ENCODE results near the gene AGBL4.

AGBL4 gene

GRCh38 chr1:49199564-49199963 is 824.2 kb downstream of the AGBL4 start:
- H3K27ac ChIP-seq, result no peak overlapping the region
- H3K9me3 ChIP-seq (replicated peaks in 1 of 11), result peaks cover 12 to 42% (median 22%) of the 10 kb centered on the region in 11 experiments
- no peaks in the 10 kb centered on the region for H4K20me1 ChIP-seq
- H3K4me1 ChIP-seq, result no peaks in the 10 kb centered on the region
- no peak for TF ChIP-seq Cebpa-rat (IDR thresholded peaks at IDR 0.05)
- no peaks in the 10 kb centered on the region for H3K27me3 ChIP-seq
- H3K9ac ChIP-seq, result no peak overlapping the region
- no peak overlapping the region for H3K4me3 ChIP-seq
- H3K4me2 ChIP-seq, result no peak overlapping the region
- no peaks in the 10 kb centered on the region for H3K36me3 ChIP-seq

GRCh38 chr1:49197081-49197480 is 826.7 kb downstream of the AGBL4 start:
- H3K27ac ChIP-seq, result no peak overlapping the region
- no peak overlapping the region for H3K4me3 ChIP-seq
- H4K20me1 ChIP-seq, result no peaks in the 10 kb centered on the region
- no peak overlapping the region for H3K9ac ChIP-seq
- TF ChIP-seq Cebpa-rat (IDR thresholded peaks at IDR 0.05), result no peak
- peaks cover 22 to 49% (median 28%) of the 10 kb centered on the region in 11 experiments for H3K9me3 ChIP-seq (replicated peaks in 1 of 11)
- H3K4me1 ChIP-seq, result no peaks in the 10 kb centered on the region
- no peak overlapping the region for H3K4me2 ChIP-seq
- no peaks in the 10 kb centered on the region for H3K36me3 ChIP-seq
- H3K27me3 ChIP-seq, result no peaks in the 10 kb centered on the region

GRCh38 chr1:49190138-49190537 is 833.6 kb downstream of the AGBL4 start:
- Histone ChIP-seq H4K20me1 (no peaks in the 10 kb centered on the region), H3K9ac (no peak overlapping the region), H3K27me3 (no peaks in the 10 kb centered on the region), H3K36me3 (no peaks in the 10 kb centered on the region), H3K9me3 (replicated peaks in 1 of 11) (peaks cover 9 to 30% (median 19%) of the 10 kb centered on the region in 11 experiments; a peak in 21 of 22 replicates), H3K4me1 (no peaks in the 10 kb centered on the region), H3K4me2 (no peak overlapping the region), H3K27ac (no peak overlapping the region), H3K4me3 (no peak overlapping the region)
- TF ChIP-seq Cebpa-rat (IDR thresholded peaks at IDR 0.05), result no peak

DNA sequence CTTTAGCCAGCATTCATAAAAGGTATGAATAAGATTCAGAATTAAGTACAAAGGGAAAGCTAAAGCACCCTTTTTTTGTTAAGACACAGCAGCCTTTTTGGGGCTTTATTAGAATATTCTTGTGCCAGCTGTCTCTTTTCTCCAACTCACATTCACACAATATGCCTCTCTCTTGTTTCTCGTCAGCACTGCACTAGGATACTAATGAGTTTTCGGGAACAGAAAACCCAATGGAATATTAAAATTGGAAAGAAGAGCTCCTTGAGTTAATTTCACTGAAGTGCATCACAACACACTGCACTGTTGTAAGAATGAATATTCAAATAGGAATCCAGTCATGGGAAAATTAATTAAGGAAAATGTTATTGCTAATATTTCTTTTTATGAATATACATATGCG is 836.7 kb downstream of the AGBL4 start:
- Histone ChIP-seq H3K9me3 (replicated peaks in 1 of 11) (peaks cover 0 to 12% (median 5%) of the 10 kb centered on the region in 11 experiments; a peak in 5 of 22 replicates), H3K4me3 (no peak overlapping the region), H3K27me3 (no peaks in the 10 kb centered on the region), H3K9ac (no peak overlapping the region), H3K4me1 (no peaks in the 10 kb centered on the region), H3K36me3 (no peaks in the 10 kb centered on the region), H3K27ac (no peak overlapping the region), H4K20me1 (no peaks in the 10 kb centered on the region), H3K4me2 (no peak overlapping the region)
- no peak for TF ChIP-seq Cebpa-rat (IDR thresholded peaks at IDR 0.05)

- Histone ChIP-seq H3K36me3 (no peaks in the 10 kb centered on the region), H4K20me1 (no peaks in the 10 kb centered on the region), H3K27ac (no peak overlapping the region), H3K9me3 (replicated peaks in 1 of 11) (peaks cover 0 to 12% (median 5%) of the 10 kb centered on the region in 11 experiments; a peak in 5 of 22 replicates), H3K27me3 (no peaks in the 10 kb centered on the region), H3K4me1 (no peaks in the 10 kb centered on the region), H3K4me2 (no peak overlapping the region), H3K9ac (no peak overlapping the region), H3K4me3 (no peak overlapping the region)
- TF ChIP-seq Cebpa-rat (IDR thresholded peaks at IDR 0.05), result no peak
These were observed 838.2 kb downstream of the AGBL4 start for GRCh38 chr1:49185450-49185980.

GRCh38 chr1:49183489-49183888 is 840.3 kb downstream of the AGBL4 start:
- no peak overlapping the region for H3K4me2 ChIP-seq
- H3K36me3 ChIP-seq, result no peaks in the 10 kb centered on the region
- H4K20me1 ChIP-seq, result no peaks in the 10 kb centered on the region
- no peak overlapping the region for H3K27ac ChIP-seq
- H3K27me3 ChIP-seq, result no peaks in the 10 kb centered on the region
- no peak overlapping the region for H3K9ac ChIP-seq
- no peaks in the 10 kb centered on the region for H3K4me1 ChIP-seq
- no peak overlapping the region for H3K4me3 ChIP-seq
- H3K9me3 ChIP-seq (replicated peaks in 1 of 11), result peaks cover 0 to 11% (median 5%) of the 10 kb centered on the region in 11 experiments; a peak in 5 of 22 replicates
- TF ChIP-seq Cebpa-rat (IDR thresholded peaks at IDR 0.05), result no peak

DNA sequence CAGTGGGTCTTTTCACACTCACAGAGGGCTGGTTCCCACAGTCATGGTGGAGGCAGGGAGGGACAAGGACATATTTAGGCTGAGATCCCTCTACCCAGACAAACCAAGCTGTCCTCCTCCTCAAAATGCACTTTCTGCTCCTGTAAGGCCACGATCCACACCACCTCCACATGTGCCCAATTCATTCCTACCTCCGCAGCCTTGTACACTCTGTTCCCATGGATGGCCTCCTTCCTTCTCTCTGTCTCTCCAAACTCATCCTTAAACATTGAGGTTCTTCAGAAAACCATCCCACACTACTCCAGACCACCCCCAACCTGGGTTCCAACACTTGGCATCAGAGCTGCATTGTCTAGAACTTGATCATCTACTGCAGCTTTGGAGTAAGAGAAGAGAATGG is 842.7 kb downstream of the AGBL4 start:
- Histone ChIP-seq H3K27ac (no peak overlapping the region), H4K20me1 (no peaks in the 10 kb centered on the region), H3K4me1 (no peaks in the 10 kb centered on the region), H3K36me3 (no peaks in the 10 kb centered on the region), H3K27me3 (no peaks in the 10 kb centered on the region), H3K4me3 (no peak overlapping the region), H3K9me3 (replicated peaks in 1 of 11) (no peaks in the 10 kb centered on the region), H3K4me2 (no peak overlapping the region), H3K9ac (no peak overlapping the region)
- no peak for TF ChIP-seq Cebpa-rat (IDR thresholded peaks at IDR 0.05)

GRCh38 chr1:49171941-49172593 is 851.7 kb downstream of the AGBL4 start:
- H3K4me1 ChIP-seq, result no peaks in the 10 kb centered on the region
- no peak for TF ChIP-seq Cebpa-rat (IDR thresholded peaks at IDR 0.05)
- H4K20me1 ChIP-seq, result no peaks in the 10 kb centered on the region
- H3K9ac ChIP-seq, result no peak overlapping the region
- no peak overlapping the region for H3K4me3 ChIP-seq
- H3K9me3 ChIP-seq (replicated peaks in 1 of 11), result no peaks in the 10 kb centered on the region
- H3K4me2 ChIP-seq, result no peak overlapping the region
- no peaks in the 10 kb centered on the region for H3K36me3 ChIP-seq
- no peaks in the 10 kb centered on the region for H3K27me3 ChIP-seq
- H3K27ac ChIP-seq, result no peak overlapping the region

GRCh38 chr1:49166031-49166430 is 857.7 kb downstream of the AGBL4 start:
- no peak overlapping the region for H3K27ac ChIP-seq
- H4K20me1 ChIP-seq, result no peaks in the 10 kb centered on the region
- H3K36me3 ChIP-seq, result no peaks in the 10 kb centered on the region
- no peak overlapping the region for H3K9ac ChIP-seq
- no peak overlapping the region for H3K4me2 ChIP-seq
- H3K4me3 ChIP-seq, result no peak overlapping the region
- no peaks in the 10 kb centered on the region for H3K27me3 ChIP-seq
- no peaks in the 10 kb centered on the region for H3K4me1 ChIP-seq
- H3K9me3 ChIP-seq (replicated peaks in 1 of 11), result 0 out of 22 replicates have a peak, but pooled peaks cover 0 to 5% (median 0%) of the 10 kb centered on the region in 11 experiments
- TF ChIP-seq Cebpa-rat (IDR thresholded peaks at IDR 0.05), result no peak

DNA sequence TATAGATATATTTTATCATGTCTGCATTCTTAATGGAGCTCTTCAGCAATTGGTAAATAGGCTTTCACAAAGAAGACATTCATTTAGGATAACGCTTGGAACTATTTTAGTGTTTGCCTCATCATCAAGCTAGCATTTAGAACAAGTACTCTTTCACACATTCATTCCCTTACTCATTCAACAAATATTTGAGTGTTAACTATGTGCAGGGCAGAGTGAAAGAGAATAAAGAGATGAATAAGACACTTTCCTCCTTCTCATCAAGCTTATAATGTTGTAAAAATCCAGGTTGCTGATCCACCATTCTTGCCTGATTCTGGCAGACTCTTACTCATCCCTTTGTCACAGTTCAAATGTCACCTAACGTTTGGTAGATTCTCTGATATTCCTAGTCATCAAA is 860.7 kb downstream of the AGBL4 start:
- Histone ChIP-seq H3K27me3 (no peaks in the 10 kb centered on the region), H3K27ac (no peak overlapping the region), H3K9ac (no peak overlapping the region), H3K4me2 (no peak overlapping the region), H3K36me3 (no peaks in the 10 kb centered on the region), H3K9me3 (replicated peaks in 1 of 11) (0 out of 22 replicates have a peak, but pooled peaks cover 0 to 8% (median 0%) of the 10 kb centered on the region in 11 experiments), H4K20me1 (no peaks in the 10 kb centered on the region), H3K4me1 (no peaks in the 10 kb centered on the region), H3K4me3 (no peak overlapping the region)
- TF ChIP-seq Cebpa-rat (IDR thresholded peaks at IDR 0.05), result no peak

Measured in BLaER1 treated with 17β-estradiol and CSF1 and Interleukin-3, amounts not matched to agents 10 nM and 100 nM (cell line).